ENCODE results near the gene ASTL. TPM values are rescaled to one million over a fixed set of nuclear protein-coding genes. Genes with fewer than 3 reads are reported as not detected.

Gene ASTL
- total RNA-seq, 4 donors from 2014 or later = 0.34 TPM; not detected in 3

GRCh38 chr2:96167407-96168013 lies 29.2 kb upstream of the ASTL start:
- TF ChIP-seq CTCF (IDR thresholded peaks at IDR 0.05; ENCODE audit: low read depth) = no peak

- TF ChIP-seq CTCF (IDR thresholded peaks at IDR 0.05; ENCODE audit: low read depth) = no peak
Measured at GRCh38 chr2:96164459-96165184, 26.3 kb upstream of the ASTL start.

GRCh38 chr2:96163768-96164429 lies 25.6 kb upstream of the ASTL start:
- TF ChIP-seq CTCF (IDR thresholded peaks at IDR 0.05; ENCODE audit: low read depth) = no peak

GRCh38 chr2:96163415-96163767 lies 25.1 kb upstream of the ASTL start:
- no peak for TF ChIP-seq CTCF (IDR thresholded peaks at IDR 0.05; ENCODE audit: low read depth)

- no peak for TF ChIP-seq CTCF (IDR thresholded peaks at IDR 0.05; ENCODE audit: low read depth)
Measured at GRCh38 chr2:96161898-96162297, 23.6 kb upstream of the ASTL start.

- no peak for TF ChIP-seq CTCF (IDR thresholded peaks at IDR 0.05; ENCODE audit: low read depth)
Measured at GRCh38 chr2:96159084-96159830, 21.0 kb upstream of the ASTL start.

- TF ChIP-seq CTCF (IDR thresholded peaks at IDR 0.05; ENCODE audit: low read depth) = no peak
Measured at GRCh38 chr2:96158554-96158940, 20.2 kb upstream of the ASTL start.

All from subcutaneous adipose tissue (tissue), 4 donors.